Neutrophil (primary cell): ENCODE measurements around the gene ARHGEF37.
"Not testable (repeated sequence)": the region's sequence is repeated elsewhere in the genome, so short reads cannot be mapped to it uniquely, and the experiment has no call there.

Experiments used
- H3K27ac ChIP-seq: fragments of 200-600 bp; sonication (generic); 2 replicates; pipeline ENCODE4 v1.5.1; 2016; ENCODE audit warnings: mild to moderate bottlenecking, moderate library complexity
- H3K27me3 ChIP-seq: fragments of 200-600 bp; sonication (generic); 2 replicates; pipeline ENCODE4 v1.6.0; 2016; ENCODE audit warnings: mild to moderate bottlenecking
- H3K36me3 ChIP-seq: fragments of 200-600 bp; sonication (generic); 2 replicates; pipeline ENCODE4 v1.5.1; 2017
- H3K4me1 ChIP-seq, 2 experiments: fragments of 200-600 bp in 1 of 2; sonication (generic) in 1 of 2; 1 replicate in 1 of 2; 2 replicates in 1 of 2; pipeline versions ENCODE4 v1.5.1 to v1.6.1; 2013 to 2016; ENCODE audit warnings: low read depth in 1 of 2, low read length in 1 of 2, mild to moderate bottlenecking in 1 of 2, moderate library complexity in 1 of 2; ENCODE audit not compliant: control insufficient read depth in 1 of 2, insufficient read depth in 1 of 2
- H3K4me3 ChIP-seq, 2 experiments: fragments of 200-600 bp in 1 of 2; sonication (generic) in 1 of 2; 1 replicate in 1 of 2; 2 replicates in 1 of 2; pipeline ENCODE4 v1.5.1; 2013 to 2016; ENCODE audit warnings: low read depth in 1 of 2, low read length in 1 of 2, mild to moderate bottlenecking in 1 of 2, moderate library complexity in 1 of 2
- H3K9me3 ChIP-seq: fragments of 200-600 bp; sonication (generic); 2 replicates; pipeline ENCODE4 v1.5.1; 2016
- CTCF ChIP-seq: fragments of 200-600 bp; sonication (generic); IDR thresholded peaks from 2 replicates; pipeline ENCODE4 v1.5.1; 2016; ENCODE audit warnings: antibody characterized with exemption

The ARHGEF37 gene

GRCh38 chr5:149645236-149645635 lies 63.9 kb downstream of the ARHGEF37 start:
- Histone ChIP-seq H3K27me3 (no peaks in the 10 kb centered on the region), H3K9me3 (no peaks in the 10 kb centered on the region), H3K27ac (no peak overlapping the region), H3K36me3 (no peaks in the 10 kb centered on the region), H3K4me1 (no peaks in the 10 kb centered on the region), H3K4me3 (no peak overlapping the region)
- TF ChIP-seq CTCF = no peak

- TF ChIP-seq CTCF = no peak
- H3K36me3 ChIP-seq = no peaks in the 10 kb centered on the region
- H3K4me3 ChIP-seq = no peak overlapping the region
- no peaks in the 10 kb centered on the region for H3K9me3 ChIP-seq
- no peaks in the 10 kb centered on the region for H3K4me1 ChIP-seq
- no peaks in the 10 kb centered on the region for H3K27me3 ChIP-seq
- no peak overlapping the region for H3K27ac ChIP-seq
These were observed 64.4 kb downstream of the ARHGEF37 start for GRCh38 chr5:149645725-149646124.

- Histone ChIP-seq H3K9me3 (no peaks in the 10 kb centered on the region), H3K27ac (no peak overlapping the region), H3K27me3 (no peaks in the 10 kb centered on the region), H3K36me3 (no peaks in the 10 kb centered on the region), H3K4me1 (no peaks in the 10 kb centered on the region), H3K4me3 (no peak overlapping the region)
- no peak for TF ChIP-seq CTCF
These were observed 65.3 kb downstream of the ARHGEF37 start for GRCh38 chr5:149646564-149646963.

- TF ChIP-seq CTCF = no peak
- H3K27me3 ChIP-seq = no peaks in the 10 kb centered on the region
- H3K36me3 ChIP-seq = no peaks in the 10 kb centered on the region
- no peak overlapping the region for H3K27ac ChIP-seq
- H3K9me3 ChIP-seq = no peaks in the 10 kb centered on the region
- no peaks in the 10 kb centered on the region for H3K4me1 ChIP-seq
- H3K4me3 ChIP-seq = no peak overlapping the region
These were observed 66.0 kb downstream of the ARHGEF37 start for GRCh38 chr5:149647334-149647733.

DNA sequence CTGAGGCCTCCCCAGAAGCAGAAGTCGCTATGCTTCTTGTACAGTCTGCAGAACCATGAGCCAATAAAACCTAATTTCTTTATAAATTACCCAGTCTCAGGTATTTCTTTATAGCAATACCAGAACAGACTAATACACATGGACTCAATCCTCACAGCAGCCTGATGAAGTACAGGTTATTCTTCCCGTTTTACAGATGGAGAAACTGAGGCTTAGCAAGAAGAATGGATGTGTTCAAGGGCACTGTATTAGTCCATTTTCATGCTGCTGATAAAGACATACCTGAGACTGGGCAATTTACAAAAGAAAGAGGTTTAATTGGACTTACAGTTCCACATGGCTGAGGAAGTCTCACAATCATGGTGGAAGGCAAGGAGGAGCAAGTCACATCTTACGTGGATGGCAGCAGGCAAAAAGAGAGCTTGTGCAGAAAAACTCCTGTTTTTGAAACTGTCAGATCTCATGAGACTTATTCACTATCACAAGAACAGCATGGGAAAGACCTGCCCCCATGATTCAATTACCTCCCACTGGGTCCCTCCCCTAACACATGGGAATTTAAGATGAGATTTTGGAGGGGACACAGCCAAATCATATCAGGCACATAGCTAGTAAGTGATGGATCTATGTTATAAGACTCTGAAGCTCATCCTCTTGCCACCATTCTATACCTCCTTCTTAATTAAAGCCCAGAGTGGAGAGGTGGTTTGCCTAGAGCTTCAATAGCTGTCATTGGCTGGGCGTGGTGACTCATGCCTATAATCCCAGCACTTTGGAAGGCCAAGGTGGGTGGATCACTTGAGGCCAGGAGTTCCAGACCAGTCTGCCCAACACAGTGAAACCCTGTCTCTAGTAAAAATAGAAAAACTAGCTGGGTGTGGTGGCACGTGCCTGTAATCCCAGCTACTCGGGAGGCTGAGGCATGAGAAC lies 67.4 kb downstream of the ARHGEF37 start:
- H3K4me3 ChIP-seq, H3K27ac ChIP-seq, H3K9me3 ChIP-seq, H3K36me3 ChIP-seq, H3K27me3 ChIP-seq, H3K4me1 ChIP-seq: not testable (repeated sequence)

- not testable (repeated sequence) for H3K27me3 ChIP-seq, H3K9me3 ChIP-seq, H3K36me3 ChIP-seq, H3K4me3 ChIP-seq, H3K27ac ChIP-seq, H3K4me1 ChIP-seq
These were observed 68.4 kb downstream of the ARHGEF37 start for GRCh38 chr5:149649730-149650129.
